Neural cell (in vitro differentiated cells): ENCODE data around the gene URB1. TPM values are rescaled to one million over a fixed set of nuclear protein-coding genes. Genes with fewer than 3 reads are reported as not detected.

Experiments used
- H2AFZ ChIP-seq: fragments of 200-600, 300-800 bp; sonication (generic), shearing (Covaris generic); 2 replicates; pipeline ENCODE4 v1.6.0; 2014; ENCODE audit warnings: low read depth, mild to moderate bottlenecking, antibody characterized with exemption, low read length, moderate library complexity
- H3F3A ChIP-seq: fragments of 200-600 bp; shearing (Covaris generic); 2 replicates; pipeline ENCODE4 v1.6.1; 2016; ENCODE audit warnings: mild to moderate bottlenecking, moderate library complexity, mixed read lengths, antibody characterized with exemption, low read length; ENCODE audit not compliant: insufficient read depth, poor library complexity, severe bottlenecking
- H3K27ac ChIP-seq: fragments of 200-600, 300-800 bp; sonication (generic), shearing (Covaris generic); 2 replicates; pipeline ENCODE4 v1.5.1; 2014; ENCODE audit warnings: mild to moderate bottlenecking, low read length, moderate library complexity
- H3K27me3 ChIP-seq: fragments of 300-800, 200-600 bp; sonication (generic), shearing (Covaris generic); 2 replicates; pipeline ENCODE4 v1.6.0; 2014; ENCODE audit warnings: mild to moderate bottlenecking, low read depth, low read length, moderate library complexity; ENCODE audit not compliant: insufficient read depth
- H3K36me3 ChIP-seq: fragments of 300-800, 200-600 bp; sonication (generic), shearing (Covaris generic); 2 replicates; pipeline ENCODE4 v1.5.1; 2014; ENCODE audit warnings: mild to moderate bottlenecking, antibody characterized with exemption, low read length, moderate library complexity; ENCODE audit not compliant: insufficient read depth
- H3K4me2 ChIP-seq: fragments of 300-800, 200-600 bp; sonication (generic), shearing (Covaris generic); 2 replicates; pipeline ENCODE4 v1.6.0; 2014; ENCODE audit warnings: mild to moderate bottlenecking, low read length
- H3K4me3 ChIP-seq: fragments of 300-800, 200-600 bp; sonication (generic), shearing (Covaris generic); 2 replicates; pipeline ENCODE4 v1.5.1; 2014; ENCODE audit warnings: mild to moderate bottlenecking, low read length, moderate library complexity
- H3K79me2 ChIP-seq: fragments of 200-600 bp; shearing (Covaris generic); replicated peaks from 2 replicates; pipeline ENCODE4 v1.6.0; 2014; ENCODE audit warnings: mild to moderate bottlenecking, low read length, moderate library complexity; ENCODE audit not compliant: insufficient read depth
- H3K9ac ChIP-seq: fragments of 300-800, 200-600 bp; sonication (generic), shearing (Covaris generic); 2 replicates; pipeline ENCODE4 v1.6.1; 2016; ENCODE audit warnings: mild to moderate bottlenecking, low read length, mixed read lengths
- H3K9me2 ChIP-seq: fragments of 200-600 bp; shearing (Covaris generic); 2 replicates; pipeline ENCODE4 v1.6.1; 2016; ENCODE audit warnings: mild to moderate bottlenecking, low read length, mixed read lengths; ENCODE audit not compliant: insufficient read depth
- H3K9me3 ChIP-seq: fragments of 200-600, 300-800 bp; sonication (generic), shearing (Covaris generic); 2 replicates; pipeline ENCODE4 v1.6.1; 2016; ENCODE audit warnings: mild to moderate bottlenecking, mixed run types, low read length, moderate library complexity, mixed read lengths
- H4K20me1 ChIP-seq: fragments of 200-600 bp; shearing (Covaris generic); 2 replicates; pipeline ENCODE4 v1.6.1; 2016; ENCODE audit warnings: mild to moderate bottlenecking, mixed run types; ENCODE audit not compliant: insufficient read depth
- EP300 ChIP-seq: fragments of 450-650 bp; conservative IDR thresholded peaks from 2 replicates; pipeline ENCODE4 v1.6.1; 2014; ENCODE audit warnings: antibody characterized with exemption, mild to moderate bottlenecking, moderate library complexity; ENCODE audit not compliant: poor library complexity, severe bottlenecking
- EZH2 ChIP-seq: fragments of 200-600, 300-800 bp; shearing (Covaris generic), sonication (generic); IDR thresholded peaks from 2 replicates; pipeline ENCODE4 v1.6.1; 2014; ENCODE audit warnings: antibody characterized with exemption, low read length, borderline replicate concordance, mild to moderate bottlenecking; ENCODE audit not compliant: insufficient read depth, poor library complexity, severe bottlenecking
- MXI1 ChIP-seq: fragments of 450-650 bp; conservative IDR thresholded peaks from 2 replicates; pipeline ENCODE4 v1.6.1; 2014; ENCODE audit warnings: antibody characterized with exemption, mild to moderate bottlenecking; ENCODE audit not compliant: poor library complexity, severe bottlenecking
- POLR2AphosphoS5 ChIP-seq: IDR thresholded peaks from 2 replicates; pipeline ENCODE4 v1.6.1; 2012
- RAD21 ChIP-seq: fragments of 450-650 bp; conservative IDR thresholded peaks from 2 replicates; pipeline ENCODE4 v1.6.1; 2014; ENCODE audit warnings: antibody characterized with exemption, mild to moderate bottlenecking, moderate library complexity
- SMC3 ChIP-seq: fragments of 450-650 bp; conservative IDR thresholded peaks from 2 replicates; pipeline ENCODE4 v1.6.1; 2014; ENCODE audit warnings: antibody characterized with exemption, mild to moderate bottlenecking, moderate library complexity; ENCODE audit not compliant: poor library complexity
- TAF1 ChIP-seq: IDR thresholded peaks from 2 replicates; pipeline ENCODE4 v1.6.1; 2012; ENCODE audit warnings: low read depth
- polyA plus RNA-seq: library from polyadenylated mRNA; depleted of rRNA; stranded (reverse); fragments of >200 nt; gene quantifications from 2 replicates; pipeline ENCODE4 v1.2.3, GENCODE V29; 2014
- TF ChIP-seq, protein P1 (sequence below): fragments of 450-650 bp; IDR thresholded peaks from 2 replicates; pipeline ENCODE4 v1.5.1; 2014; ENCODE audit warnings: antibody characterized with exemption, mild to moderate bottlenecking, moderate library complexity; ENCODE audit not compliant: poor library complexity, severe bottlenecking
- TF ChIP-seq, protein P2 (sequence below): IDR thresholded peaks from 2 replicates; pipeline ENCODE4 v1.6.1; 2012; ENCODE audit warnings: borderline replicate concordance

Gene URB1
- polyA plus RNA-seq, 1 donor from 2014 or later: 4.4 TPM

DNA sequence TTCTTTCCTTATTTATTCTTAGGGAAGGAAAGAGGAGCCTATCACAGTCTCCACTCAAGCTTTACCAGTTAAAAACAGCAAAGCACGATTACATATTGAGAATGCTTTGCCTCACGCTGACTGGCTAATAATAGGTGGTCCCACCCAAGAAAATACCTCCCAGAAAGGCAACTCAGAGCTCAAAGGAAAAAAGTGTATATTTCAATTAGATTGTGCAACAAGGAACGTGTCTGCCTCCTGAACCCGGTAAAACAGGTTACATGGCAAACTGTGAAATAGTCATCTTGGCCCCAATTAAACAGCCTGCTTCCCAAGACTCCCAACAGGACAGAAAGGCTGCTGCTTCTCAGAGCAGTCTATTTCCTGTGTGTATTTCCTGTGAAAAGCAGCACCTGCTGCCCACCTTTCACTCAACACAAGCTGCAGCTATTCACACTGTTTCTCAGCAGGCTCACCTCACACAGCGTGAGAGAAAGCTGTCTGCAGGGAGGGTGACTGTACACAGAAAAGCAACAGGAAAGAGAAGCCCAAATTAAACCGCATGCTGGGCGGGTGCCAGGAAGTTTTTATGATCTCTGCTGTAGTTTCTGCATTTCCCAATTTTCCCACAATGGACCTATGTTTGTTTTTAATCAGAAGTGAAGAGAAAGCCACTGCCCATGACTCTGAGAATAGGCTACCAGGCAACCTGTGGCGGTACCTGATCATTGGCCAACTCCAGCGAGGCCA is 44.0 kb downstream of the URB1 start:
- no peaks in the 10 kb centered on the region for H3K9me3 ChIP-seq
- H3K27ac ChIP-seq: no peak overlapping the region
- H3F3A ChIP-seq: no peaks in the 10 kb centered on the region
- H3K4me3 ChIP-seq: no peak overlapping the region
- H3K27me3 ChIP-seq: no peaks in the 10 kb centered on the region
- no peak overlapping the region for H2AFZ ChIP-seq
- no peak overlapping the region for H3K4me2 ChIP-seq
- no peak for TF ChIP-seq POLR2AphosphoS5
- TF ChIP-seq TAF1: no peak
- TF ChIP-seq EZH2: no peak
- no peak for TF ChIP-seq MXI1
- TF ChIP-seq SMC3: no peak
- TF ChIP-seq, protein P1, sequence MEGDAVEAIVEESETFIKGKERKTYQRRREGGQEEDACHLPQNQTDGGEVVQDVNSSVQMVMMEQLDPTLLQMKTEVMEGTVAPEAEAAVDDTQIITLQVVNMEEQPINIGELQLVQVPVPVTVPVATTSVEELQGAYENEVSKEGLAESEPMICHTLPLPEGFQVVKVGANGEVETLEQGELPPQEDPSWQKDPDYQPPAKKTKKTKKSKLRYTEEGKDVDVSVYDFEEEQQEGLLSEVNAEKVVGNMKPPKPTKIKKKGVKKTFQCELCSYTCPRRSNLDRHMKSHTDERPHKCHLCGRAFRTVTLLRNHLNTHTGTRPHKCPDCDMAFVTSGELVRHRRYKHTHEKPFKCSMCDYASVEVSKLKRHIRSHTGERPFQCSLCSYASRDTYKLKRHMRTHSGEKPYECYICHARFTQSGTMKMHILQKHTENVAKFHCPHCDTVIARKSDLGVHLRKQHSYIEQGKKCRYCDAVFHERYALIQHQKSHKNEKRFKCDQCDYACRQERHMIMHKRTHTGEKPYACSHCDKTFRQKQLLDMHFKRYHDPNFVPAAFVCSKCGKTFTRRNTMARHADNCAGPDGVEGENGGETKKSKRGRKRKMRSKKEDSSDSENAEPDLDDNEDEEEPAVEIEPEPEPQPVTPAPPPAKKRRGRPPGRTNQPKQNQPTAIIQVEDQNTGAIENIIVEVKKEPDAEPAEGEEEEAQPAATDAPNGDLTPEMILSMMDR: no peak
- TF ChIP-seq RAD21: no peak
- no peak for TF ChIP-seq EP300
- TF ChIP-seq, protein P2, sequence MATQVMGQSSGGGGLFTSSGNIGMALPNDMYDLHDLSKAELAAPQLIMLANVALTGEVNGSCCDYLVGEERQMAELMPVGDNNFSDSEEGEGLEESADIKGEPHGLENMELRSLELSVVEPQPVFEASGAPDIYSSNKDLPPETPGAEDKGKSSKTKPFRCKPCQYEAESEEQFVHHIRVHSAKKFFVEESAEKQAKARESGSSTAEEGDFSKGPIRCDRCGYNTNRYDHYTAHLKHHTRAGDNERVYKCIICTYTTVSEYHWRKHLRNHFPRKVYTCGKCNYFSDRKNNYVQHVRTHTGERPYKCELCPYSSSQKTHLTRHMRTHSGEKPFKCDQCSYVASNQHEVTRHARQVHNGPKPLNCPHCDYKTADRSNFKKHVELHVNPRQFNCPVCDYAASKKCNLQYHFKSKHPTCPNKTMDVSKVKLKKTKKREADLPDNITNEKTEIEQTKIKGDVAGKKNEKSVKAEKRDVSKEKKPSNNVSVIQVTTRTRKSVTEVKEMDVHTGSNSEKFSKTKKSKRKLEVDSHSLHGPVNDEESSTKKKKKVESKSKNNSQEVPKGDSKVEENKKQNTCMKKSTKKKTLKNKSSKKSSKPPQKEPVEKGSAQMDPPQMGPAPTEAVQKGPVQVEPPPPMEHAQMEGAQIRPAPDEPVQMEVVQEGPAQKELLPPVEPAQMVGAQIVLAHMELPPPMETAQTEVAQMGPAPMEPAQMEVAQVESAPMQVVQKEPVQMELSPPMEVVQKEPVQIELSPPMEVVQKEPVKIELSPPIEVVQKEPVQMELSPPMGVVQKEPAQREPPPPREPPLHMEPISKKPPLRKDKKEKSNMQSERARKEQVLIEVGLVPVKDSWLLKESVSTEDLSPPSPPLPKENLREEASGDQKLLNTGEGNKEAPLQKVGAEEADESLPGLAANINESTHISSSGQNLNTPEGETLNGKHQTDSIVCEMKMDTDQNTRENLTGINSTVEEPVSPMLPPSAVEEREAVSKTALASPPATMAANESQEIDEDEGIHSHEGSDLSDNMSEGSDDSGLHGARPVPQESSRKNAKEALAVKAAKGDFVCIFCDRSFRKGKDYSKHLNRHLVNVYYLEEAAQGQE: no peak
- H3K79me2 ChIP-seq: no peaks in the 10 kb centered on the region
- H4K20me1 ChIP-seq: no peaks in the 10 kb centered on the region
- no peaks in the 10 kb centered on the region for H3K9me2 ChIP-seq
- no peak overlapping the region for H3K9ac ChIP-seq
- peaks cover 14% of the 10 kb centered on the region for H3K36me3 ChIP-seq

DNA sequence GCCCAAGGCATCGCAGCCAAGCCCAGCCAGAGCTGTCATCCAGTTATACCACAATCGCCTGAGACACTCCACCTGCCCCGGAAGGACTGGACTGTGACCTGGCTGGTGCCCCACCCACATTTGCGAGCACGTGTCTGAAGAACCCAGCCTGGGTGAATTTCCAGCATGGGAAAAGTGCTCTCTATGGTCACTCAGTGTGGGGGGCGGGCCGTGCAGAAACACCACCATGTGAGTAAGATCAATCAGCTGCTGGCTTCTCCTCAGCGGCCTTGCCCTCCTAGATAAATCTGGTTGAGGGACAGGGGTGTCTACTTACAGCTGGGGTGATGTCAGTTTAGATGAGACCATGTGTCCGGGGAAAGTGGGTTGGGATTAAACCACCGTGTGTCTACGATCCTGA is 44.8 kb downstream of the URB1 start:
- Histone ChIP-seq H4K20me1 (no peaks in the 10 kb centered on the region), H3K79me2 (no peaks in the 10 kb centered on the region), H3K27me3 (no peaks in the 10 kb centered on the region), H3K9ac (no peak overlapping the region), H3K4me2 (no peak overlapping the region), H3K9me2 (no peaks in the 10 kb centered on the region), H3K9me3 (no peaks in the 10 kb centered on the region), H3F3A (no peaks in the 10 kb centered on the region), H3K27ac (no peak overlapping the region), H3K4me3 (no peak overlapping the region), H3K36me3 (peaks cover 17% of the 10 kb centered on the region), H2AFZ (no peak overlapping the region)
- TF ChIP-seq EP300: no peak
- TF ChIP-seq EZH2: no peak
